NCI-H2196 treated with DMSO at 0.1 percent for 48 hours (cell line): ENCODE data around the gene FANCC.
"Not testable (repeated sequence)": the region's sequence is repeated elsewhere in the genome, so short reads cannot be mapped to it uniquely, and the experiment has no call there.

Experiments
- DNase-seq: peaks from one replicate; lab custom pipeline; 2025; ENCODE audit not compliant: unreplicated experiment; lab: John Stamatoyannopoulos, UW

FANCC gene

GRCh38 chr9:95239071-95239470, 78.4 kb downstream of the FANCC start:
- no peak for DNase-seq

- DNase-seq, result no peak
Observed at GRCh38 chr9:95237336-95237735, 80.2 kb downstream of the FANCC start.

DNA sequence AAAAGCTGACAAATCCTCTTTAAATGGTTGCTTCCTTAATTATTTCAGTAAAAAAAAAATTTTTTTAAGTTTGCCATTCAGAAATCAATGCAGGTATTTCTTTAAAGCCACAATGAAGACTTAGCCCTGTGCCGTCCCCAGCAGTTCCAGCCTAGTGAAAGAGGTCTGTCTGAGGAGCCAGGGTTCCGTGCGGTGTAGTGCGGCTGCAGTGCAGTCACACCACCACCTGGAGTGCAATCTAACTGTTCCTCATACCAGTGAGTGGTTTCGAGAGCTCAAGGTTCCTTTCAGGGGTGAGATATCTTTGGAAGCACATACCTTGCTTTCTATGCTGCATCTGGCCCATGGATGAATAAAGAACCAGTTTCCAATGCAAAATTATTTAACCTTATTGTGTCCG, 87.5 kb downstream of the FANCC start:
- no peak for DNase-seq

DNA sequence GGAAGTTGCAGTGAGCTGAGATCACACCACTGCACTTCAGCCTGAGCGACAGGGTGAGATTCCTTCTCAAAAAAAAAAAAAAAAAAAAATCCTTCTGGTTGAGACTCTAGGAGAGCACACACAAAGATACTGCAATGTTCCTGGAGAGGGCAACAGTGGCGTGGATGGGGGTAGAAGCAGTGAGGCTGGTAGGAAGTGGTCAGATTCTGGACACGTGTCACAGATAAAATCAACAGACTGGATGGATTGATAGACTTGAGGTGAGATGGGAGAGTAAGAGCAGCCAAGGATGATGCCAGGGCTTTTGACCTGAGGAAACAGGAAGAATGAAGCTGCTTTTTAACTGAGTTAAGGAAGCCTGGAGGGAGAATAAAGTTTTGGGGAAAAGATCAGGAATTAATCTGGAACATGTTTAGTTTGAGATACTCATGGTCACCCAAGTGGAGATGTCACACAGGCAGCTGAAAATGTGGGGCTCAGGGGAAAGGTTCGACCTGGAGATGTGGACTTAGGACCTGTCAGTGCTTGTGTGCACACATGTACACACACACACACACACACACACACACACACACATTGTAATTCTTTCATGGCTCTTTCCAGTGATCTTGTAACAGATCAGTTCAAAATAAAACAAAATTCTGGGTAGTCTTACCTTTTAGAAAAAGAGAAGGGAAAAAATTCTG, 88.1 kb downstream of the FANCC start:
- DNase-seq, result no peak

GRCh38 chr9:95226921-95227320, 90.6 kb downstream of the FANCC start:
- no peak for DNase-seq

DNA sequence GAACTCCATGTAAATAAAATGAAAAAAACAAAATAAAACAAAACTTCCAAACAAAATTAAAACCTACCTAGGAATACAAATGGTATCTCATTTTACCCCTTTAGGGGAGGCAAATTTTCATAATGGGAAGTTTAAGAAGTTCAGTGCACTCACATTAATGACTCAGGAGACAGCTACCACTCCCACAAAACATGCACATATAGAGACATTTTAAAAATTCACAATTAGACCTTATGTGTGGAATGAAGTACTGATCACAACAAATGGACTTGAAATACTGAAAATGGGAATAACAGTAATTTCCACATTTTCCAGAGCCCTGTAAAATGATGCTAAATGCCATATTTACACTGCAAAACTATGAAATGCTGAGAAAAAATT, 91.8 kb downstream of the FANCC start:
- no peak for DNase-seq

DNA sequence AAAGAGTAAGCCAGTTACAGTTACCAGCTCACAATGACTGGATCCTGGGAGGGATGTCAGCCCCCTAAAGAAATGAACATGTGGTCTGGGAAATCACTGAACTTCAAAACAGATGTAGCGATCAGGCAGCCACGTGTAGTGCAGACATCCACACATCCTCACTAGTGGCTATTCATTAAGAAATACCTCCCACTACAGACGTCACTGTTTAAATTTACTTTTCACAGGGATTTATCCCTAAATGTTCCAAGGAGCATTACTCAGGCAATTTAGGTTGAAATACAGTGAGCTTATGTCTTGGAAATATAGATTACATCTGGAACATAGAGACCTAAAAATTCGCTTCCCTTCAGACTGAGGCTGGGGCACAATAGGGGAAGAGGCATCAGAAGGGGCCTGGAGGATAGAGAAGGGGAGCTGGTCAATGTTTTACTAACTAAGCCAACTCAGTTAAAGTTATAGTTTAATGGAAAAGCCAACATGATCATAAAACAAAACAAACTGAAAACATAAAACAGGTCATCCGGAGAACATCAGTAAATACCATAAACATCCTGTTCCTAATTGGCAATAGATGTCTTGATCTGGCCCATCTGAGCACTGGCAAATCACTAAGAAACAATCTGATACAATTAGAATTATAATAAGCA, 92.3 kb downstream of the FANCC start:
- DNase-seq, result no peak

GRCh38 chr9:95224376-95225019, 93.0 kb downstream of the FANCC start:
- DNase-seq, result no peak

GRCh38 chr9:95220352-95220751, 97.2 kb downstream of the FANCC start:
- DNase-seq, result not testable (repeated sequence)

DNA sequence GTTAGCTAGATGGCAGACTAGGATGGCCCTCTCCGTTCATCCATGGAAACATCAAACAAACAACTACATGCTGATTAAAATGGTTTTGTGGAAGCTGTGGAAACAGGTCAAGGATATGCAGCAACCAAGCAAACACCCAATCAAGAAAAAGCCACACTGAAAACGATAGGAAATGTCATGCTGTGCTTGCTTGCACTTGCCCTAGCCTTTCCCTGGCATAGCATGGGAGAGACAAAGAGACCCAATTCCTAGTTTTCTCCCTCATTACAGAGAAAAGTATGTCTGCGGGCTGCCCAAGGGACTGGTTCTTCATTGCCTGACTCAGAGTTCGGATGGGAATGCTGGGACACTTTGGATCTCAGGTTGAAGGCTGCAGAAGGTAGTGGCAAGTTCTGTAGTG, 98.7 kb downstream of the FANCC start:
- no peak for DNase-seq

DNA sequence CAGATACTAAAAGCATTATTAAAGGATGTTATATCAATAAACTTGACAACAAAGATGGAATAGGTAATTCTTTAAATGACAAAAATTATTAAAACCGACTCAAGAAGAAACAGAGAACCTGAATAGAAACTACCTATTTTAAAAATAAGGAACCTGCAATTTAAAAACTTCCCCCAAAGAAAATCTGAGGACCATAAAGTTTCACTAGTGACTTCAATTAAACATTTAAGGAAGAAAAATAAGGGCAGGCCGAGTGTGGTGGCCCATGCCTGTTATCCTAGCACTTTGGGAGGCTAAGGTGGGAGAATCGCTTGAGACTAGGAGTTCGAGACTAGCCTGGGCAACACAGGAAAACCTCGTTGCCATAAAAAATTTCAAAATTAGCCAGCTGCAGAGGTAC, 99.6 kb downstream of the FANCC start:
- DNase-seq, result no peak

DNA sequence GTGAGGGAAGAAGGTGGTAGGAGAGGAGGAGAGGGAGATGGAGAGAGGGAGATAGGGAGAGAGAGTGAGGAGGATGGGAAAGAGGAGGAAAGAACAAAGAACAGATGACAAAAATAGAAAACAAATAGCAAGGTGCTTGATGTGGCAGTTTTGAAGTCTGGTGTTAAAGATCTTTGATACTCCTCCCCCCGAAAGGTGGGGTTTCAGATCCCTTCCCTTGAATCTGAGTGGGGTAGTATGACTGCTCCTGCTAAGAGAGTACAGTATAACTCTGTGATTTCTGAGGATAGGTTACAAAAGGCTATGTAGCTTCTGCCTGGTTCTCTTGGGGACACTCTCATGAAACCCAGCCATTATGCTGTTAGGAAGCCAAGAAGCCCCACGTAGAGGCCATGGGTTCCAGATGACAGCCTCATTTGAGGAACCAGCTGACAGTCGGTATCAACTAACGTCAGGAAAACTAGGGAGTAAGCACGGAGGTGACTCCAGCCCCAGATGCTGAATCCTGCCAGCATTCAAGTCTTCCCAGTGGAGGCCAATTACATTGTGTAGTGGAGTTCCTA, 102.1 kb downstream of the FANCC start:
- DNase-seq, result no peak

DNA sequence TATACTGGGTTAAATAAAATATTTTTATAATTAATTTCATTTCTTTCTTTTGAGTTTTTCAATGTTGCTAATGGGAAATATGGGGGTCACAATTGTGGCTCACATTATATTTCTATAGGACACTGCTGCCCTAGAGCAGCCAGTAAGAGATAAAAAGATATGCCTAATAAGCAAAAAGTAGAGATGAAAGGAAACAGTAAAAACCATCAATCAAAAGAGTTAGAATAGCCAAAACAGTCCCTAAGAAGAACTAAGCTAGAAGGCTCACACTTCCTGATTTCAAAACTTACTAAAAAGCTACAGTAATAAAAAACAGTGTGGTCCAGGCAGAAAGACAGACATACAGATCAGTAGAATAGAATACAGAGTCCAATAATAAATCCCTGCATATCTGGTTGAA, 104.4 kb downstream of the FANCC start:
- DNase-seq, result no peak

DNA sequence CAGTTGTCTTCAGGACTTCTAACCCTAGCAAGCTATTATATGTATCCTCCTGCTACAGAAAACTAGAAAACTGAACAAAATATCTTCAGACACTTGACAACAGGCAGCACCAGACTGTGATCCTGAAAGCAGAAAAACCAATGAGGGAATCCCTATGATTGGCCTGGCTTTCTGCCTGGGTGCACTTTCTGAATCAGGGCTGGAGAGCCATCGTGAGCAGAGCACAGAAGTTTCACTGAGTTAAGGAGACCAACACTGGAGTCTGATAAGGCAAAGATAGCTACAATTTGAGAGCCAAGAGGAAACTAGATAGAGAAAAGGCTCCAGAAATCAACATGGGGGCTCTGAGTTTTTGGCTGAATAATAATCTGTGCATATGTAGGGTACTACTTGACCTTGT, 106.5 kb downstream of the FANCC start:
- no peak for DNase-seq

- no peak for DNase-seq
Observed at GRCh38 chr9:95207403-95207802, 110.1 kb downstream of the FANCC start.

- DNase-seq, result no peak
Observed at GRCh38 chr9:95206143-95206542, 111.4 kb downstream of the FANCC start.

GRCh38 chr9:95204710-95205109, 112.8 kb downstream of the FANCC start:
- no peak for DNase-seq

DNA sequence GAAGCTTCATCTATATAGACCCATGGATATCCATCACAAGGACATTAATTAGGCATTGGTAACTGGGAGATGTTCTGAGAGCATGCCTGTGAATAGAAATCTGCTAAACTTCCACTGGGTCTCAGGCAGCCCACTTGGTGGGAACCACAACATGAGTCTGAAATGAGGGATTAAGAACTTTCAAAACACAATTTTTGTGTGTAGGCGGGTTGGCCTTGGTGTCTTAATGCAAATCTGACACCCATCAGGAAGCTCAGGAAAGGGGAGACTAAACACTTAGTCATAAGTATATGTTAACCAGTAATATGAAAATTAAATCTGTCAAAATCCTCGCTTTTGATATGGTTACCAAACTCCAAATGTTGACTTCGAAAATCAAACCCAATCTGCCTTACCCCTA, 113.2 kb downstream of the FANCC start:
- no peak for DNase-seq

DNA sequence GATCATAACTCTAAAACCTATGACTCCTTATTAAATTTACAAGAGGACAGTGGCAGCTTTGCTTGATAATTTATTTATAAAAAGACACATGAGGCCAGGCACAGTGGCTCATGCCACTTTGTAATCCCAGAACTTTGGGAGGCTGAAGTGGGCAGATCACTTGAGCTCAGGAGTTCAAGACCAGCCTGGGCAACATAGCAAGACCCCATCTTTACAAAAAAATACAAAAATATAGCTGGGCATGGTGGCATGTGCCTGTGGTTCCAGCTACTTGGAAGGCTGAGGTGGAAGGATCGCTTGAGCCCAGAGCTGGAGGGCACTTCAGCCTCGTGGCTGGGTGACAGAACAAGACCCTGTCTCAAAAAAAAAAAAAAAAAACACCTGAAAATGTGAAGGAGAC, 114.5 kb downstream of the FANCC start:
- not testable (repeated sequence) for DNase-seq

DNA sequence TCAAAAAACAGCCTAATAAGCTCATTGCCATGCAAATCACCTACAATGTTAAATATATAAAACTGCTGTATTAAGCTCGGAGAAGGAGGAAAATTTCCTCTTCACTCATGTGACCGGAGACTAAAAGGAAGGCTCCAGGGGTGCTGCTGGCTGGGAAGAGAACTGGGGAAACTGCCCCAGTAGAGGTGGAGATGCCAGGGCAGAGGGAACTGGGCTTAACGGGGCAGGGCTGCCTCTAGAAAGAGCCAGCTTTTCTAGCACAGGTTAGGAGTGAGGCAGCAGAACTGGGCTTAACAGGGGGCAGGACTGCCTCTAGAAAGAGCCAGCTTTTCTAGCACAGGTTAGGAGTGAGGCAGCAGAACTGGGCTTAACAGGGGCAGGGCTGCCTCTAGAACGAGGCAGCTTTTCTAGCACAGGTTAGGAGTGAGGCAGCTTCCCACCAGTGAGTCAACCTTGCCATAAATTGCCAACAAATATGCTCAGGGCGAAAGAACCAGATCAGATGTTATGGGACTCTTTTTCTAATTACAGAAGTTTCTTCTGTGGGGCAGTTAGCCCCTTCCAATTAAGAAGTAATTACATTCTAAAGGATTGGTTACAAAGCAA, 115.3 kb downstream of the FANCC start:
- no peak for DNase-seq

GRCh38 chr9:95201206-95201605, 116.3 kb downstream of the FANCC start:
- no peak for DNase-seq
